ENCODE measurements around the gene AFDN. TPM values are rescaled to one million over a fixed set of nuclear protein-coding genes. Genes with fewer than 3 reads are reported as not detected.

Gene AFDN
- total and polyA plus RNA-seq, 10 of the 15 experiments (the other 5 are each of a cell fraction or from before 2014, with no cell fraction given), result 5.7 to 68.2 (median 45.1) TPM

DNA sequence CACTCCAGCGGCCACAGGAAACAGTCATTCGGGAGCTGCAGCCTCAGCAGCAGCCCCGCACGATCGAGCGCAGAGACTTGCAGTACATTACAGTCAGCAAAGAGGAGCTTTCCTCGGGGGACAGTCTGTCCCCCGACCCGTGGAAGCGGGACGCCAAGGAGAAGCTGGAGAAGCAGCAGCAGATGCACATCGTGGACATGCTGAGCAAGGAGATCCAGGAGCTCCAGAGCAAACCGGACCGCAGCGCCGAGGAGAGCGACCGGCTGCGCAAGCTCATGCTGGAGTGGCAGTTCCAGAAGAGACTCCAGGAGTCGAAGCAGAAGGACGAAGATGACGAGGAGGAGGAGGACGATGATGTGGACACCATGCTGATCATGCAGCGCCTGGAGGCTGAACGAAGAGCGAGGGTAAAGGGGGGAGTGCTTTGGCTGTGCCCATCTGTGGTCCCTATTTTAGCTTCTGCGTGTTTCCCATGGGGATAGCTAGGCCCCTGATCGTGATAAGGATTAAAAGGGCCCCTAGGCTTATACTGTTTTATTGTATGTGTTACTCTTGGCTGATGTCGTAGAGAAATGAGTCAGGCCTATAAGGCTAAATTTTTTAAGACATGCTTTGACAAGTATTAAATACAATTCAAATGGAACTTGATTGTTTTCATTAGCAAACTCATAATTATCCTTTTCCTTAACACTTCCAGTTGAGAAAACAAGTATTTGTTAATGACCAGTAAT is 125.2 kb downstream of the AFDN start (continued):
- TF ChIP-seq, protein P1, sequence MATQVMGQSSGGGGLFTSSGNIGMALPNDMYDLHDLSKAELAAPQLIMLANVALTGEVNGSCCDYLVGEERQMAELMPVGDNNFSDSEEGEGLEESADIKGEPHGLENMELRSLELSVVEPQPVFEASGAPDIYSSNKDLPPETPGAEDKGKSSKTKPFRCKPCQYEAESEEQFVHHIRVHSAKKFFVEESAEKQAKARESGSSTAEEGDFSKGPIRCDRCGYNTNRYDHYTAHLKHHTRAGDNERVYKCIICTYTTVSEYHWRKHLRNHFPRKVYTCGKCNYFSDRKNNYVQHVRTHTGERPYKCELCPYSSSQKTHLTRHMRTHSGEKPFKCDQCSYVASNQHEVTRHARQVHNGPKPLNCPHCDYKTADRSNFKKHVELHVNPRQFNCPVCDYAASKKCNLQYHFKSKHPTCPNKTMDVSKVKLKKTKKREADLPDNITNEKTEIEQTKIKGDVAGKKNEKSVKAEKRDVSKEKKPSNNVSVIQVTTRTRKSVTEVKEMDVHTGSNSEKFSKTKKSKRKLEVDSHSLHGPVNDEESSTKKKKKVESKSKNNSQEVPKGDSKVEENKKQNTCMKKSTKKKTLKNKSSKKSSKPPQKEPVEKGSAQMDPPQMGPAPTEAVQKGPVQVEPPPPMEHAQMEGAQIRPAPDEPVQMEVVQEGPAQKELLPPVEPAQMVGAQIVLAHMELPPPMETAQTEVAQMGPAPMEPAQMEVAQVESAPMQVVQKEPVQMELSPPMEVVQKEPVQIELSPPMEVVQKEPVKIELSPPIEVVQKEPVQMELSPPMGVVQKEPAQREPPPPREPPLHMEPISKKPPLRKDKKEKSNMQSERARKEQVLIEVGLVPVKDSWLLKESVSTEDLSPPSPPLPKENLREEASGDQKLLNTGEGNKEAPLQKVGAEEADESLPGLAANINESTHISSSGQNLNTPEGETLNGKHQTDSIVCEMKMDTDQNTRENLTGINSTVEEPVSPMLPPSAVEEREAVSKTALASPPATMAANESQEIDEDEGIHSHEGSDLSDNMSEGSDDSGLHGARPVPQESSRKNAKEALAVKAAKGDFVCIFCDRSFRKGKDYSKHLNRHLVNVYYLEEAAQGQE (IDR thresholded peaks at IDR 0.05; ENCODE audit: low read depth, low read length), result no peak
- TF ChIP-seq ZZZ3 (IDR thresholded peaks at IDR 0.05; ENCODE audit: control insufficient read depth, insufficient read length, low read depth) (no peak), IKZF2 (IDR thresholded peaks at IDR 0.05) (no peak), SREBF1 (IDR thresholded peaks at IDR 0.05; ENCODE audit: low read length) (no peak), RBBP5 (conservative IDR thresholded peaks at IDR 0.05) (no peak), SIX5 (IDR thresholded peaks at IDR 0.05; ENCODE audit: low read depth, low read length, severe bottlenecking) (no peak)
- TF ChIP-seq, protein P2, sequence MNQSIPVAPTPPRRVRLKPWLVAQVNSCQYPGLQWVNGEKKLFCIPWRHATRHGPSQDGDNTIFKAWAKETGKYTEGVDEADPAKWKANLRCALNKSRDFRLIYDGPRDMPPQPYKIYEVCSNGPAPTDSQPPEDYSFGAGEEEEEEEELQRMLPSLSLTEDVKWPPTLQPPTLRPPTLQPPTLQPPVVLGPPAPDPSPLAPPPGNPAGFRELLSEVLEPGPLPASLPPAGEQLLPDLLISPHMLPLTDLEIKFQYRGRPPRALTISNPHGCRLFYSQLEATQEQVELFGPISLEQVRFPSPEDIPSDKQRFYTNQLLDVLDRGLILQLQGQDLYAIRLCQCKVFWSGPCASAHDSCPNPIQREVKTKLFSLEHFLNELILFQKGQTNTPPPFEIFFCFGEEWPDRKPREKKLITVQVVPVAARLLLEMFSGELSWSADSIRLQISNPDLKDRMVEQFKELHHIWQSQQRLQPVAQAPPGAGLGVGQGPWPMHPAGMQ (IDR thresholded peaks at IDR 0.05; ENCODE audit: borderline replicate concordance), result no peak
- TF ChIP-seq, protein P3, sequence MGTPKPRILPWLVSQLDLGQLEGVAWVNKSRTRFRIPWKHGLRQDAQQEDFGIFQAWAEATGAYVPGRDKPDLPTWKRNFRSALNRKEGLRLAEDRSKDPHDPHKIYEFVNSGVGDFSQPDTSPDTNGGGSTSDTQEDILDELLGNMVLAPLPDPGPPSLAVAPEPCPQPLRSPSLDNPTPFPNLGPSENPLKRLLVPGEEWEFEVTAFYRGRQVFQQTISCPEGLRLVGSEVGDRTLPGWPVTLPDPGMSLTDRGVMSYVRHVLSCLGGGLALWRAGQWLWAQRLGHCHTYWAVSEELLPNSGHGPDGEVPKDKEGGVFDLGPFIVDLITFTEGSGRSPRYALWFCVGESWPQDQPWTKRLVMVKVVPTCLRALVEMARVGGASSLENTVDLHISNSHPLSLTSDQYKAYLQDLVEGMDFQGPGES (IDR thresholded peaks at IDR 0.05), result no peak
- TF ChIP-seq, protein P4, sequence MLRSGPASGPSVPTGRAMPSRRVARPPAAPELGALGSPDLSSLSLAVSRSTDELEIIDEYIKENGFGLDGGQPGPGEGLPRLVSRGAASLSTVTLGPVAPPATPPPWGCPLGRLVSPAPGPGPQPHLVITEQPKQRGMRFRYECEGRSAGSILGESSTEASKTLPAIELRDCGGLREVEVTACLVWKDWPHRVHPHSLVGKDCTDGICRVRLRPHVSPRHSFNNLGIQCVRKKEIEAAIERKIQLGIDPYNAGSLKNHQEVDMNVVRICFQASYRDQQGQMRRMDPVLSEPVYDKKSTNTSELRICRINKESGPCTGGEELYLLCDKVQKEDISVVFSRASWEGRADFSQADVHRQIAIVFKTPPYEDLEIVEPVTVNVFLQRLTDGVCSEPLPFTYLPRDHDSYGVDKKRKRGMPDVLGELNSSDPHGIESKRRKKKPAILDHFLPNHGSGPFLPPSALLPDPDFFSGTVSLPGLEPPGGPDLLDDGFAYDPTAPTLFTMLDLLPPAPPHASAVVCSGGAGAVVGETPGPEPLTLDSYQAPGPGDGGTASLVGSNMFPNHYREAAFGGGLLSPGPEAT (IDR thresholded peaks at IDR 0.05; ENCODE audit: low read depth), result no peak
- TF ChIP-seq, protein P5, sequence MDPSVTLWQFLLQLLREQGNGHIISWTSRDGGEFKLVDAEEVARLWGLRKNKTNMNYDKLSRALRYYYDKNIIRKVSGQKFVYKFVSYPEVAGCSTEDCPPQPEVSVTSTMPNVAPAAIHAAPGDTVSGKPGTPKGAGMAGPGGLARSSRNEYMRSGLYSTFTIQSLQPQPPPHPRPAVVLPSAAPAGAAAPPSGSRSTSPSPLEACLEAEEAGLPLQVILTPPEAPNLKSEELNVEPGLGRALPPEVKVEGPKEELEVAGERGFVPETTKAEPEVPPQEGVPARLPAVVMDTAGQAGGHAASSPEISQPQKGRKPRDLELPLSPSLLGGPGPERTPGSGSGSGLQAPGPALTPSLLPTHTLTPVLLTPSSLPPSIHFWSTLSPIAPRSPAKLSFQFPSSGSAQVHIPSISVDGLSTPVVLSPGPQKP (IDR thresholded peaks at IDR 0.05; ENCODE audit: low read depth, low read length), result no peak

All from GM12878 (cell line).